Mesendoderm (in vitro differentiated cells): Measurements from ENCODE around the gene CLEC3B.
"Not testable (repeated sequence)": the region's sequence is repeated elsewhere in the genome, so short reads cannot be mapped to it uniquely, and the experiment has no call there.

Experiments used
- DNase-seq: peaks from one replicate; pipeline ENCODE4 v3.0.0; 2013
- H2AK5ac ChIP-seq: 2 replicates; pipeline ENCODE4 v1.6.1; 2013; ENCODE audit warnings: low read length, inconsistent platforms
- H2BK120ac ChIP-seq: 2 replicates; pipeline ENCODE4 v1.6.1; 2013; ENCODE audit warnings: low read depth, mild to moderate bottlenecking, low read length, moderate library complexity, mixed read lengths
- H2BK15ac ChIP-seq: replicated peaks from 2 replicates; pipeline ENCODE4 v1.6.1; 2013; ENCODE audit warnings: low read depth, mild to moderate bottlenecking, moderate library complexity
- H2BK5ac ChIP-seq: 2 replicates; pipeline ENCODE4 v1.6.1; 2013; ENCODE audit warnings: low read length, inconsistent platforms
- H3K18ac ChIP-seq: 2 replicates; pipeline ENCODE4 v1.6.1; 2013; ENCODE audit warnings: mild to moderate bottlenecking, low read length, mixed read lengths
- H3K23ac ChIP-seq: one replicate; pipeline ENCODE4 v1.6.1; 2013; ENCODE audit warnings: low read length
- H3K27ac ChIP-seq: 2 replicates; pipeline ENCODE4 v1.5.1; 2013; ENCODE audit warnings: low read depth, mild to moderate bottlenecking, inconsistent platforms, low read length, moderate library complexity
- H3K27me3 ChIP-seq: 2 replicates; pipeline ENCODE4 v1.6.1; 2013; ENCODE audit warnings: low read length, control low read depth, mild to moderate bottlenecking, inconsistent platforms; ENCODE audit not compliant: insufficient read depth, poor library complexity
- H3K36me3 ChIP-seq: 2 replicates; pipeline ENCODE4 v1.6.1; 2013; ENCODE audit warnings: low read length, inconsistent platforms; ENCODE audit not compliant: control insufficient read depth, insufficient read depth
- H3K4ac ChIP-seq: one replicate; pipeline ENCODE4 v1.6.1; 2013; ENCODE audit warnings: low read depth, mild to moderate bottlenecking, low read length, moderate library complexity
- H3K4me1 ChIP-seq: 2 replicates; pipeline ENCODE4 v1.6.1; 2013; ENCODE audit warnings: low read depth, low read length, inconsistent platforms; ENCODE audit not compliant: control insufficient read depth
- H3K4me2 ChIP-seq: 2 replicates; pipeline ENCODE4 v1.6.1; 2013; ENCODE audit warnings: low read length
- H3K4me3 ChIP-seq: 2 replicates; pipeline ENCODE4 v1.5.1; 2013; ENCODE audit warnings: mild to moderate bottlenecking, low read length
- H3K56ac ChIP-seq: one replicate; pipeline ENCODE4 v1.6.1; 2013; ENCODE audit warnings: low read length
- H3K79me1 ChIP-seq: 2 replicates; pipeline ENCODE4 v1.6.1; 2013; ENCODE audit warnings: low read length, inconsistent platforms
- H3K79me2 ChIP-seq: 2 replicates; pipeline ENCODE4 v1.6.1; 2013; ENCODE audit warnings: mild to moderate bottlenecking, low read length; ENCODE audit not compliant: control insufficient read depth, insufficient read depth
- H3K9ac ChIP-seq: 2 replicates; pipeline ENCODE4 v1.6.1; 2013; ENCODE audit warnings: low read length, inconsistent platforms
- H4K5ac ChIP-seq: one replicate; pipeline ENCODE4 v1.6.1; 2013; ENCODE audit warnings: low read length
- H4K8ac ChIP-seq: one replicate; pipeline ENCODE4 v1.6.1; 2013; ENCODE audit warnings: low read depth, mild to moderate bottlenecking, control low read depth, low read length, moderate library complexity
- WGBS: extraction: QIAGEN DNeasy Blood & Tissue Kit; methylation state at CpG from one replicate; pipeline ENCODE4 v1.1.7; 2013; ENCODE audit warnings: low lambda C conversion rate, missing lambda C conversion rate; ENCODE audit not compliant: insufficient coverage; ENCODE audit errors: extremely low coverage; 5-methylcytosine and 5-hydroxymethylcytosine counted together

Gene CLEC3B

DNA sequence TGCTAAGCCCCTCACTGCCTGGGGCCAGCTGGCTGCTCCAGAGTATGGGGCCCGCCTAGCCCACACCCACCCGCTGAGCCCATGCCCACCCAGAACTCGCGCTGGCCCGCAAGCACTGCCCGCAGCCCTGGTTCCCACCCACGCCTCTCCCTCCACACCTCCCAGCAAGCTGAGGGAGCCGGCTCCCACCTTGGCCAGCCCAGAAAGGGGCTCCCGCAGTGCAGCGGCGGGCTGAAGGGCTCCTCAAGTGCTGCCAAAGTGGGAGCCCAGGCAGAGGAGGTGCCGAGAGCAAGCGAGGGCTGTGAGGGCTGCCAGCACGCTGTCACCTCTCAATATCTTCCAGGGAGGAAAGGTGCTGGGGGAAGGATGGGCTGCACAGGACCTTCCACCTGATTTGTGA is 39.8 kb upstream of the CLEC3B start:
- not testable (repeated sequence) for H3K4me3 ChIP-seq, H3K56ac ChIP-seq, H3K4me1 ChIP-seq, H2BK120ac ChIP-seq, H3K4me2 ChIP-seq, H3K9ac ChIP-seq, H3K27ac ChIP-seq, H2AK5ac ChIP-seq, H3K4ac ChIP-seq, H2BK5ac ChIP-seq, H4K8ac ChIP-seq, H3K18ac ChIP-seq, H3K36me3 ChIP-seq, H3K23ac ChIP-seq, DNase-seq, H2BK15ac ChIP-seq, H3K27me3 ChIP-seq, H4K5ac ChIP-seq
- Histone ChIP-seq H3K79me2 (peaks cover 41% of the 10 kb centered on the region), H3K79me1 (peaks cover 25% of the 10 kb centered on the region)
- no CpG with 5 or more reads among the region's 14 CpGs for WGBS

DNA sequence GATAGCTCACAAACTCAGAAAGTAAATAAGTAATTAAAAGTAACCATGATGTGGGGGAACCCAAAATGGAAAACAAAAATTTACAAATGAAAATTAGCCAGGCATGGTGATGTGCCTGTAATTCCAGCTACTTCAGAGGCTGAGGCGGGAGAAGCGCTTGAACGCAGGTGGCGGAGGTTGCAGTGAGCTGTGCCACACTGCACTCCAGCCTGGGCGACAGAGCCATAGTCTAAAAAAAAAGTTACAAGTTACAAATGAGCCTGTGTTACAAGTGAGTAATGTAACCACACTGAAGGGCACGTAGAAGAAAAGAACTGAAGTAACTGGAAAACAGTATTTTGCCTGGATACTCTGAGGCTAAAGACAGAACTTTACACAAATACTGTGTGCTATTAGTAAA is 38.8 kb upstream of the CLEC3B start:
- Histone ChIP-seq H2BK5ac (no peak overlapping the region), H3K56ac (no peak overlapping the region), H3K4me1 (no peaks in the 10 kb centered on the region), H3K18ac (no peak overlapping the region), H2BK120ac (no peak overlapping the region), H3K27ac (no peak overlapping the region), H3K79me1 (peaks cover 21% of the 10 kb centered on the region), H3K23ac (no peak overlapping the region), H3K9ac (no peak overlapping the region), H2AK5ac (no peak overlapping the region), H3K4ac (no peak overlapping the region), H3K4me3 (no peak overlapping the region), H2BK15ac (no peak overlapping the region), H3K27me3 (no peaks in the 10 kb centered on the region), H3K36me3 (peaks cover 4% of the 10 kb centered on the region), H3K79me2 (peaks cover 32% of the 10 kb centered on the region), H3K4me2 (no peak overlapping the region), H4K5ac (no peak overlapping the region), H4K8ac (no peak overlapping the region)
- no CpG with 5 or more reads among the region's 6 CpGs for WGBS
- no peak for DNase-seq

DNA sequence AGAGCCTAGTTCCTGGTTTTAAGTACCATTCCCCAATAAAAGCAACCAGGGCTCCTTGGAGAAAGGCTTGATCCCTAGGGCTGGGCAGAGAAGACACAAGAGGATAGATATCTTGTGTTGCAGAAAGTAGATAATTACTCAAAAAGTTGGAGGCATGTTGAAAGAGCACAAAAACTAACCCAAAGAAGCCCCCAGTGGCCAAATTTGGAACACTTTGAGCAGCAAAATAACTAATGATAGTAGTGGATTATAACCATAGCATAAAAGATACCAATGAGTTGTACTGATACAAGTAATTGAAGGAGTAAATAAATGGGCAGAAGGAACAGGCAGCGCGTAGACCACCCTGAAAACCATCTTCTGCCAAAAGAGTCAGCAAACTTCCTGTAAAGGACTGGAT is 38.0 kb upstream of the CLEC3B start:
- peaks cover 4% of the 10 kb centered on the region for H3K36me3 ChIP-seq

DNA sequence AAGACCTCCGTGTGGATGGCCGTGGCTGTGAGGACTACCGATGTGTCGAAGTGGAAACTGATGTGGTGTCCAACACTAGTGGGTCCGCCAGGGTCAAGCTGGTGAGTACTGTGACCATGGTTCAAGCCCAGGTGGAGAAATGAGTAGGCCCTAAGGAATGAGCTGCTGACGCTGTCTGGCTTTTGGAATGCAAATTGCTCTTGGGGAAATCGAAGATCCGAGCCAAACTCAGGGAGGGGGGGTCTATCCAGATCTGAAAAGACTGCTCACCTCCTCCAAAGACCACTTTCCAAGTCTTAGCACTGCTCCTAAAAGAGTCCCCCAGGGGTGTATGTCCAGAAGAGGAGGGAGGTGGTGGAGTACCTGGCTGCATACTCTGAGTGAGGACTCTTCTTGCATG is 37.0 kb upstream of the CLEC3B start:
- Histone ChIP-seq H3K18ac (no peak overlapping the region), H3K4me3 (no peak overlapping the region), H4K5ac (no peak overlapping the region), H3K4me2 (no peak overlapping the region), H3K9ac (no peak overlapping the region), H3K36me3 (peaks cover 4% of the 10 kb centered on the region), H3K4me1 (peaks cover 10% of the 10 kb centered on the region), H2BK5ac (no peak overlapping the region), H2BK120ac (no peak overlapping the region), H3K27me3 (no peaks in the 10 kb centered on the region), H3K56ac (no peak overlapping the region), H2BK15ac (no peak overlapping the region), H4K8ac (no peak overlapping the region), H3K79me2 (peaks cover 24% of the 10 kb centered on the region), H3K79me1 (peaks cover 20% of the 10 kb centered on the region), H3K23ac (no peak overlapping the region), H3K4ac (no peak overlapping the region), H2AK5ac (no peak overlapping the region), H3K27ac (no peak overlapping the region)
- no CpG with 5 or more reads among the region's 8 CpGs for WGBS
- no peak for DNase-seq

More for the DNA sequence above, 38.0 kb upstream of the CLEC3B start:
- Histone ChIP-seq H3K79me2 (peaks cover 25% of the 10 kb centered on the region), H3K56ac (no peak overlapping the region), H2BK15ac (no peak overlapping the region), H2AK5ac (no peak overlapping the region), H3K27ac (no peak overlapping the region), H3K9ac (no peak overlapping the region), H3K4ac (no peak overlapping the region), H2BK120ac (no peak overlapping the region), H3K18ac (no peak overlapping the region), H4K8ac (no peak overlapping the region), H4K5ac (no peak overlapping the region), H3K79me1 (peaks cover 16% of the 10 kb centered on the region), H2BK5ac (no peak overlapping the region), H3K4me3 (no peak overlapping the region), H3K4me1 (peaks cover 2% of the 10 kb centered on the region), H3K4me2 (no peak overlapping the region), H3K27me3 (no peaks in the 10 kb centered on the region), H3K23ac (no peak overlapping the region)
- no CpG with 5 or more reads among the region's 2 CpGs for WGBS
- no peak for DNase-seq

DNA sequence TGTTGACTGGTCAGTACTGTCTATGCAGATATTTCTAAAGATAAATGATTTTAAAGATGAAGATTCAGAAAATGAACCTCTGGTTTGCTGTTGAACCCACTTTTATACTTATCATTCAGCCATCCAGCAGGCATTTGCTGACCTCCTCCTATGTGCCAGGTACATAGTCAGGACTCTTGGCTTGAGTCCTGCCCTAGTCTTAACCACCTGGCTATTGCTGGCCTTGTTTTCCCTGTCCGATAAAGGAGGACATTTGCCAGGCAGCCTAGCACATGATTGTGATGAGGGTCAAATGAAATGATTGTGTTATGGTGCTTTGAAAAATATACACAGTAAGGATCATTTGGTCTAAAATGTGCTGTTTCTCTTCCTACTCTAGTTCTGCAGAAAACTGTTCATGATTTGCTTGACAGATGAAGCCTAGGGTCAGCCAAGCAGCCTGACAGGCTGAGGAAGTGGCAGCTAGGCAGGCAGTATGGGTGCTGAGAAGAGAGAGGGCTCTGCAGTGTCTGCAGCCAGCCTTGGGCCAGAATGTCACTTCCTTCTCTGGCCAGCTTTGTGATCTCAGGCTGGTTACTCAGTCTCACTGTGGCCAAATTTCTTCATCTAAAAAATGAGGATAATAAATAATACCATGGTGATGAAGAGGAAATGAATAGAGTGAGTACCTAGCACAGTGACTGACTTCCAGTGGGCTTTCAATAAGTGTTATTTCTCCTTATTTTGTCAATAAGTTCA is 36.3 kb upstream of the CLEC3B start:
- Histone ChIP-seq H3K27me3 (no peaks in the 10 kb centered on the region), H3K4ac (no peak overlapping the region), H3K4me3 (no peak overlapping the region), H3K18ac (no peak overlapping the region), H3K4me1 (peaks cover 10% of the 10 kb centered on the region), H2AK5ac (no peak overlapping the region), H3K79me1 (peaks cover 22% of the 10 kb centered on the region), H3K56ac (no peak overlapping the region), H3K36me3 (peaks cover 4% of the 10 kb centered on the region), H4K5ac (no peak overlapping the region), H3K79me2 (peaks cover 19% of the 10 kb centered on the region), H2BK15ac (no peak overlapping the region), H3K27ac (no peak overlapping the region), H3K23ac (no peak overlapping the region), H4K8ac (no peak overlapping the region), H3K4me2 (no peak overlapping the region), H2BK5ac (no peak overlapping the region), H3K9ac (no peak overlapping the region), H2BK120ac (no peak overlapping the region)
- no CpG with 5 or more reads among the region's 1 CpG for WGBS
- no peak for DNase-seq

DNA sequence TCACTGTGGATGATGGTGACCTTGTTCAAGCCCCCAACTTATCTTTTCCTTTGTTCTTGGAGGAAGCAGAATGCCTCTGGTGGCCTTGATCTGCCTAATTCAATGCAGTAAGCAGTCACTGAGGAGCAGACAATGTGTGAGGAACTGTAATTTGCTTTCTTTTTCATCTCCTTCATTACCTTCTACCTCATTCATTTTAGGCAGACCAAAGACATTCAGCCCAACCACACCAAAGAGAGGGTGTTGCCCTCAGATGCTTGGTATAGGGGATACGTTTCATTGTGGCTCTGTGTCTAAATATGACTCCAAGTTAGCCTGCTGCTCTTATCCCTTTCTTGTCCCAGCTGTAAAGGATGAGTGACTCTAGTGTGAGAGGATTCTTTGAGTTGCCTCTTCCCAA is 34.8 kb upstream of the CLEC3B start:
- Histone ChIP-seq H3K18ac (no peak overlapping the region), H3K23ac (no peak overlapping the region), H2BK5ac (no peak overlapping the region), H3K56ac (no peak overlapping the region), H4K8ac (no peak overlapping the region), H2BK120ac (no peak overlapping the region), H2AK5ac (no peak overlapping the region), H3K36me3 (peaks cover 6% of the 10 kb centered on the region), H3K4ac (no peak overlapping the region), H3K4me2 (no peak overlapping the region), H4K5ac (no peak overlapping the region), H3K27me3 (no peaks in the 10 kb centered on the region), H3K4me1 (peaks cover 10% of the 10 kb centered on the region), H3K4me3 (no peak overlapping the region), H3K9ac (no peak overlapping the region), H3K79me2 (peaks cover 17% of the 10 kb centered on the region), H3K27ac (no peak overlapping the region), H2BK15ac (no peak overlapping the region), H3K79me1 (peaks cover 25% of the 10 kb centered on the region)
- no CpG with 5 or more reads among the region's 1 CpG for WGBS
- DNase-seq, result no peak
